Measurements from ENCODE around the gene LMF1. TPM values are rescaled to one million over a fixed set of nuclear protein-coding genes. Genes with fewer than 3 reads are reported as not detected.

The LMF1 gene
- total RNA-seq, 1 experiment from 2014 or later, result 12.8 TPM

DNA sequence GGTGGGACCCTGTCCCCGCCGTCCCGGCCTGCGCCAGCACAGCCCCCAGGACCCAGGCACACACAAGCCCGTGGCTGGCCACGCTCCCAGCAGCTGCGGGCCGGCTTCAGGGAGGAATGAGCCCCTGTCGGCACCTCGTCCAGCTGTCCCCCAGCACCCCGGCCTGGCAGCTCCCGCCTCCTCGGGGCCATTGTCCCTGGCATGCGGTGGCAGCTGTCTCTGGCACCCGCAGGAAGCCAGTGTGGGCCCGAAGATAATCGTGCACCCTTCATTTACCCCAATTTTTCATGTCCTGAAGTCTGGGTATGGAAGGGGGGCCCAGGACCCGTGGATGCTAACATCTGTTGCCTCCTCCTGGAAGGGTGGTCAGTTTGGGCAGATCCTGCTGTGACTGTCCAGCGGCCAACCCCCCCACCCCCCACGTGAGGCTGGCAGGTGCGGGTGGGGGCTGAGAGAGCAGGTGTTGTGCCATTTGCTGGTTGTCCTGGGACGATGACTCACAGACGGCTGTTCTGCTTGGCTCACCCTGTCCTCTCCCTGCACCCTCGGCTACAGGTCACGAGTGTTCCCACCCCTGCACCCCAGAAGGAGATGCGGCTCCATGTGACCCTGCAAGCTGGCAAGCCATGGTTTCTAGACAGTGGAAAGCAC lies 4.0 kb upstream of the LMF1 start:
- Histone ChIP-seq H3K9me3 (ENCODE audit: control insufficient read depth in 1 of 2, insufficient read depth in 1 of 2, low read depth in 1 of 2, low read length in 2 of 2) (no peaks in the 10 kb centered on the region), H3K9ac (ENCODE audit: low read length) (no peak overlapping the region), H3K4me2 (ENCODE audit: low read length) (no peak overlapping the region), H3K79me2 (ENCODE audit: insufficient read depth, low read length) (peaks cover 6% of the 10 kb centered on the region; the same call in 1 of the 2 replicates), H4K20me1 (ENCODE audit: insufficient read depth) (no peaks in the 10 kb centered on the region), H3K27ac (ENCODE audit: low read depth, low read length) (no peak overlapping the region; the same call in 1 of the 2 replicates), H3K36me3 (ENCODE audit: control insufficient read depth in 1 of 2, insufficient read depth in 2 of 2, low read length in 2 of 2) (no peaks in the 10 kb centered on the region), H2AFZ (ENCODE audit: low read depth, low read length, poor library complexity, severe bottlenecking) (no peak overlapping the region), H3K27me3 (ENCODE audit: insufficient read depth, low read length) (no peaks in the 10 kb centered on the region), H3K4me3 (replicated peaks in 1 of 2; ENCODE audit: low read depth in 1 of 2, low read length in 2 of 2) (no peak overlapping the region), H3K4me1 (ENCODE audit: control insufficient read depth in 1 of 2, insufficient read depth in 2 of 2, low read length in 2 of 2) (peaks cover 3 to 16% of the 10 kb centered on the region in 2 experiments; a peak in 2 of 4 replicates), H3K9me2 (ENCODE audit: insufficient read depth) (no peaks in the 10 kb centered on the region)
- POLR2A ChIA-PET, result no interaction called here
- DNase-seq (ENCODE audit: low read depth, low spot score), result no peak
- intact Hi-C loops (cut with micrococcal nuclease), result no loop called here
- ATAC-seq, result no peak
- no TSS peak for BruUV-seq (replicated peaks)
- RAD21 ChIA-PET (ENCODE audit: low non-redundant PET in 1 of 2, low total read pairs in 2 of 2, uncharacterized antibody in 2 of 2, unreplicated experiment in 2 of 2), result no interaction called here
- TF ChIP-seq, protein P1, sequence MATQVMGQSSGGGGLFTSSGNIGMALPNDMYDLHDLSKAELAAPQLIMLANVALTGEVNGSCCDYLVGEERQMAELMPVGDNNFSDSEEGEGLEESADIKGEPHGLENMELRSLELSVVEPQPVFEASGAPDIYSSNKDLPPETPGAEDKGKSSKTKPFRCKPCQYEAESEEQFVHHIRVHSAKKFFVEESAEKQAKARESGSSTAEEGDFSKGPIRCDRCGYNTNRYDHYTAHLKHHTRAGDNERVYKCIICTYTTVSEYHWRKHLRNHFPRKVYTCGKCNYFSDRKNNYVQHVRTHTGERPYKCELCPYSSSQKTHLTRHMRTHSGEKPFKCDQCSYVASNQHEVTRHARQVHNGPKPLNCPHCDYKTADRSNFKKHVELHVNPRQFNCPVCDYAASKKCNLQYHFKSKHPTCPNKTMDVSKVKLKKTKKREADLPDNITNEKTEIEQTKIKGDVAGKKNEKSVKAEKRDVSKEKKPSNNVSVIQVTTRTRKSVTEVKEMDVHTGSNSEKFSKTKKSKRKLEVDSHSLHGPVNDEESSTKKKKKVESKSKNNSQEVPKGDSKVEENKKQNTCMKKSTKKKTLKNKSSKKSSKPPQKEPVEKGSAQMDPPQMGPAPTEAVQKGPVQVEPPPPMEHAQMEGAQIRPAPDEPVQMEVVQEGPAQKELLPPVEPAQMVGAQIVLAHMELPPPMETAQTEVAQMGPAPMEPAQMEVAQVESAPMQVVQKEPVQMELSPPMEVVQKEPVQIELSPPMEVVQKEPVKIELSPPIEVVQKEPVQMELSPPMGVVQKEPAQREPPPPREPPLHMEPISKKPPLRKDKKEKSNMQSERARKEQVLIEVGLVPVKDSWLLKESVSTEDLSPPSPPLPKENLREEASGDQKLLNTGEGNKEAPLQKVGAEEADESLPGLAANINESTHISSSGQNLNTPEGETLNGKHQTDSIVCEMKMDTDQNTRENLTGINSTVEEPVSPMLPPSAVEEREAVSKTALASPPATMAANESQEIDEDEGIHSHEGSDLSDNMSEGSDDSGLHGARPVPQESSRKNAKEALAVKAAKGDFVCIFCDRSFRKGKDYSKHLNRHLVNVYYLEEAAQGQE (IDR thresholded peaks at IDR 0.05; ENCODE audit: low read depth), result no peak
- CTCF ChIA-PET, result no interaction called here

DNA sequence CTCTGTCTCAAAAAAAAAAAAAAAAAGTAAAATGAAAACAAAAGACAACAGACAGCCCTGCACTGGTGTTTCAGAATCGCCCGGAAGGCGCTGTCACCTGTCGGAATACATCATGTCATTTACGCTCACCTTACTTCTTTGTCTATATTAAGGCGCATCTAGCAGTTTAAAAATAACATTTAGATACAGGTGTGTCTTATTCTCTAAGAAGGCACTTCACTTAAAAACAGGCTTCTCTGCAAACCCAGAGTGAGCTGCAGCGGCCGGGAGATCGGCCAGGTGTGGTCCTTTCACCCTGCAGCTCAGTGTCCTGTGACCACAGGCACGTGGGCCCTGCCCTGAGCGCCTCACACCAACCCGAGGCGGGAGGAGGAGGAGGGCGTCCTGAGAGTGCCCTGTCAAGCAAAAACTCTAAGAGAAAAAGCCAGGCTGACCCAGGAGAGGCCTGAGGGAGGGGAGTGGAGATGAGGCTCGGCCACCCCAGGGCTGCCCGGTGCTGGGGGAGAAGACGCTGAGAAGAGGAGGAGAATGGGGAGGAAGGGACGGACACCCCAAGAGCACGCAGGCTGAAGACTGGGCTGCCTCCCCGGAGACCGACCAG lies 3.3 kb upstream of the LMF1 start:
- H3K36me3 ChIP-seq (ENCODE audit: control insufficient read depth in 1 of 2, insufficient read depth in 2 of 2, low read length in 2 of 2), result 0 out of 4 replicates have a peak, but pooled peaks cover 0 to 3% of the 10 kb centered on the region in 2 experiments
- H3K9ac ChIP-seq (ENCODE audit: low read length), result no peak overlapping the region
- H3K9me3 ChIP-seq (ENCODE audit: control insufficient read depth in 1 of 2, insufficient read depth in 1 of 2, low read depth in 1 of 2, low read length in 2 of 2), result no peaks in the 10 kb centered on the region
- no peaks in the 10 kb centered on the region for H3K27me3 ChIP-seq (ENCODE audit: insufficient read depth, low read length)
- ATAC-seq (no peak), DNase-seq (ENCODE audit: low read depth, low spot score) (no peak)
- no peak overlapping the region for H2AFZ ChIP-seq (ENCODE audit: low read depth, low read length, poor library complexity, severe bottlenecking)
- no peak for TF ChIP-seq TCF7L2 (IDR thresholded peaks at IDR 0.05; ENCODE audit: borderline replicate concordance, extremely low read depth, insufficient read depth, insufficient read length)
- no peak for TF ChIP-seq SIN3A (IDR thresholded peaks at IDR 0.05; ENCODE audit: low read depth)
- no peak for TF ChIP-seq SRF (IDR thresholded peaks at IDR 0.05; ENCODE audit: low read depth)
- TF ChIP-seq, protein P2, sequence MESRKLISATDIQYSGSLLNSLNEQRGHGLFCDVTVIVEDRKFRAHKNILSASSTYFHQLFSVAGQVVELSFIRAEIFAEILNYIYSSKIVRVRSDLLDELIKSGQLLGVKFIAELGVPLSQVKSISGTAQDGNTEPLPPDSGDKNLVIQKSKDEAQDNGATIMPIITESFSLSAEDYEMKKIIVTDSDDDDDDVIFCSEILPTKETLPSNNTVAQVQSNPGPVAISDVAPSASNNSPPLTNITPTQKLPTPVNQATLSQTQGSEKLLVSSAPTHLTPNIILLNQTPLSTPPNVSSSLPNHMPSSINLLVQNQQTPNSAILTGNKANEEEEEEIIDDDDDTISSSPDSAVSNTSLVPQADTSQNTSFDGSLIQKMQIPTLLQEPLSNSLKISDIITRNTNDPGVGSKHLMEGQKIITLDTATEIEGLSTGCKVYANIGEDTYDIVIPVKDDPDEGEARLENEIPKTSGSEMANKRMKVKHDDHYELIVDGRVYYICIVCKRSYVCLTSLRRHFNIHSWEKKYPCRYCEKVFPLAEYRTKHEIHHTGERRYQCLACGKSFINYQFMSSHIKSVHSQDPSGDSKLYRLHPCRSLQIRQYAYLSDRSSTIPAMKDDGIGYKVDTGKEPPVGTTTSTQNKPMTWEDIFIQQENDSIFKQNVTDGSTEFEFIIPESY (IDR thresholded peaks at IDR 0.05; ENCODE audit: extremely low read depth, insufficient replicate concordance, low read length), result no peak
- no peak for TF ChIP-seq POLR2A (IDR thresholded peaks at IDR 0.05; ENCODE audit: borderline replicate concordance, extremely low read depth, insufficient read depth, insufficient read length)
- no peak overlapping the region for H3K4me3 ChIP-seq (replicated peaks in 1 of 2; ENCODE audit: low read depth in 1 of 2, low read length in 2 of 2)
- ChIA-PET RAD21 (ENCODE audit: low non-redundant PET in 1 of 2, low total read pairs in 2 of 2, uncharacterized antibody in 2 of 2, unreplicated experiment in 2 of 2) (no interaction called here), POLR2A (no interaction called here), CTCF (no interaction called here)
- peaks cover 12% of the 10 kb centered on the region; the same call in 1 of the 2 replicates for H3K79me2 ChIP-seq (ENCODE audit: insufficient read depth, low read length)
- H3K4me1 ChIP-seq (ENCODE audit: control insufficient read depth in 1 of 2, insufficient read depth in 2 of 2, low read length in 2 of 2), result peaks cover 9 to 22% of the 10 kb centered on the region in 2 experiments; a peak in 3 of 4 replicates
- H3K9me2 ChIP-seq (ENCODE audit: insufficient read depth), result no peaks in the 10 kb centered on the region
- H4K20me1 ChIP-seq (ENCODE audit: insufficient read depth), result no peaks in the 10 kb centered on the region
- intact Hi-C loops (cut with micrococcal nuclease), result no loop called here
- H3K4me2 ChIP-seq (ENCODE audit: low read length), result no peak overlapping the region
- no TSS peak for BruUV-seq (replicated peaks)
- no peak overlapping the region; the same call in 1 of the 2 replicates for H3K27ac ChIP-seq (ENCODE audit: low read depth, low read length)

Measured in HCT116 (cell line).